ENCODE results near the gene PRRG4.

DNA sequence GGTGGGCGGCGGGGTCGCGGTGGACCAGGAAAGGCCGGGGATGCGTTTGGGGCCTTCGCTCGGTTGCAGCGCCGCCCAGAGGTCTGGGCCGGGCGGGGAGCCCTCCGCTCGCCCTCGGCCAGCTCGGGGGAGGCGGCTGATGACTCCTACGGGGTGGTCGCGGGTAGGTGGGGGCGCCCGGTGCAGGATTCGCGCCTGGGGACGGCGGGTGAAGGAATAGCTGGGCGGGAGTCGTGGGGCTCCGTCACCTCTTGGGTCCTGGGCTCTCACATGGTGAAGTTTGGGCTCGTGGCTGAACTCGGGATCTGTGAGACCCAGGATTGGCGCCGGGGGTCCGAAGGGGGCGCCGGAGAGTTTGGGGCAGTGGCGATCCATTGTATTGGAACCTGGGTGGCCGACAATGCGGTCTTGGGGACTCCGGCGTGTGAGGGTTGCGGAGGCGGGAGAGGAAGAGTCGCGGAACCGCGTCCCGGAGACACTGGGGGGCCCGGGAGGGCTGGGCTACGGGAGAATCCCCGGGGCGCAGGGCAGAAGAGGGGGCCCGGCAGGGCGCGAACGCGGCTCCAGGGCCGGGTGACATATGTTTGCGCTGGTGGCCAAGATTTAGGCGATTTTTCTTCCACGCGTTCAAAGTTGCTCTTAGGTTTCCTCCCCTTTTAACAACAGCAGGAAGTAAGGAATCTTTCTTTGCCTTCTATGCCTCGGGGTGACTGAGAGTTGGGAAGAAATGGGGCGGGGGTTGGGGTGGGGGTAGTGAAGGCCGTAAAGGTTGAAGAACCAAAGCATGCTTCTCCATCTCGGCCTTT, 63.8 kb downstream of the PRRG4 start:
- TF ChIP-seq, protein P1, sequence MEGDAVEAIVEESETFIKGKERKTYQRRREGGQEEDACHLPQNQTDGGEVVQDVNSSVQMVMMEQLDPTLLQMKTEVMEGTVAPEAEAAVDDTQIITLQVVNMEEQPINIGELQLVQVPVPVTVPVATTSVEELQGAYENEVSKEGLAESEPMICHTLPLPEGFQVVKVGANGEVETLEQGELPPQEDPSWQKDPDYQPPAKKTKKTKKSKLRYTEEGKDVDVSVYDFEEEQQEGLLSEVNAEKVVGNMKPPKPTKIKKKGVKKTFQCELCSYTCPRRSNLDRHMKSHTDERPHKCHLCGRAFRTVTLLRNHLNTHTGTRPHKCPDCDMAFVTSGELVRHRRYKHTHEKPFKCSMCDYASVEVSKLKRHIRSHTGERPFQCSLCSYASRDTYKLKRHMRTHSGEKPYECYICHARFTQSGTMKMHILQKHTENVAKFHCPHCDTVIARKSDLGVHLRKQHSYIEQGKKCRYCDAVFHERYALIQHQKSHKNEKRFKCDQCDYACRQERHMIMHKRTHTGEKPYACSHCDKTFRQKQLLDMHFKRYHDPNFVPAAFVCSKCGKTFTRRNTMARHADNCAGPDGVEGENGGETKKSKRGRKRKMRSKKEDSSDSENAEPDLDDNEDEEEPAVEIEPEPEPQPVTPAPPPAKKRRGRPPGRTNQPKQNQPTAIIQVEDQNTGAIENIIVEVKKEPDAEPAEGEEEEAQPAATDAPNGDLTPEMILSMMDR (IDR thresholded peaks at IDR 0.05; ENCODE audit: poor library complexity) = peak; percentile 69
- TF ChIP-seq EZH2 (IDR thresholded peaks at IDR 0.05; ENCODE audit: borderline replicate concordance) = no peak

Data from hepatocyte (in vitro differentiated cells).